ENCODE measurements around the gene COL21A1. TPM values are rescaled to one million over a fixed set of nuclear protein-coding genes. Genes with fewer than 3 reads are reported as not detected.

COL21A1 gene
- total RNA-seq, 2 donors from 2014 or later = not detected

GRCh38 chr6:56235245-56235644 is 12.1 kb downstream of the COL21A1 start:
- H3K27me3 Mint-ChIP-seq = no peaks in the 10 kb centered on the region

GRCh38 chr6:56232436-56232835 is 14.9 kb downstream of the COL21A1 start:
- Mint-ChIP-seq H3K9me3 (peaks cover 3% of the 10 kb centered on the region), H3K36me3 (ENCODE audit: low read depth) (no peaks in the 10 kb centered on the region), H3K27me3 (no peaks in the 10 kb centered on the region), H3K4me1 (no peaks in the 10 kb centered on the region), H3K4me3 (no peak overlapping the region), H3K27ac (no peak overlapping the region)
- ATAC-seq (replicated peaks) = no peak

More at GRCh38 chr6:56235245-56235644, 12.1 kb downstream of the COL21A1 start:
- H3K4me3 Mint-ChIP-seq = no peak overlapping the region
- H3K4me1 Mint-ChIP-seq = no peaks in the 10 kb centered on the region
- H3K9me3 Mint-ChIP-seq = no peaks in the 10 kb centered on the region
- no peak for ATAC-seq (replicated peaks)
- H3K27ac Mint-ChIP-seq = no peak overlapping the region
- H3K36me3 Mint-ChIP-seq (ENCODE audit: low read depth) = no peaks in the 10 kb centered on the region

GRCh38 chr6:56231827-56232226 is 15.6 kb downstream of the COL21A1 start:
- Mint-ChIP-seq H3K4me3 (no peak overlapping the region), H3K27ac (no peak overlapping the region), H3K36me3 (ENCODE audit: low read depth) (no peaks in the 10 kb centered on the region), H3K9me3 (peaks cover 3% of the 10 kb centered on the region), H3K27me3 (no peaks in the 10 kb centered on the region), H3K4me1 (no peaks in the 10 kb centered on the region)
- no peak for ATAC-seq (replicated peaks)

- Mint-ChIP-seq H3K27me3 (no peaks in the 10 kb centered on the region), H3K36me3 (ENCODE audit: low read depth) (no peaks in the 10 kb centered on the region), H3K9me3 (peaks cover 3% of the 10 kb centered on the region), H3K27ac (no peak overlapping the region), H3K4me1 (no peaks in the 10 kb centered on the region), H3K4me3 (no peak overlapping the region)
- no peak for ATAC-seq (replicated peaks)
Measured at GRCh38 chr6:56230976-56231566, 16.3 kb downstream of the COL21A1 start.

GRCh38 chr6:56227071-56227879 is 20.1 kb downstream of the COL21A1 start:
- no peak for ATAC-seq (replicated peaks)
- no peaks in the 10 kb centered on the region for H3K27me3 Mint-ChIP-seq
- peaks cover 3% of the 10 kb centered on the region for H3K9me3 Mint-ChIP-seq
- H3K4me1 Mint-ChIP-seq = no peaks in the 10 kb centered on the region
- H3K27ac Mint-ChIP-seq = no peak overlapping the region
- H3K36me3 Mint-ChIP-seq (ENCODE audit: low read depth) = no peaks in the 10 kb centered on the region
- H3K4me3 Mint-ChIP-seq = no peak overlapping the region

- Mint-ChIP-seq H3K36me3 (ENCODE audit: low read depth) (no peaks in the 10 kb centered on the region), H3K27me3 (no peaks in the 10 kb centered on the region), H3K27ac (no peak overlapping the region), H3K4me3 (no peak overlapping the region), H3K4me1 (no peaks in the 10 kb centered on the region), H3K9me3 (peaks cover 7% of the 10 kb centered on the region)
- ATAC-seq (replicated peaks) = no peak
Measured at GRCh38 chr6:56223995-56224394, 23.4 kb downstream of the COL21A1 start.

- no peak overlapping the region for H3K27ac Mint-ChIP-seq
- H3K27me3 Mint-ChIP-seq = no peaks in the 10 kb centered on the region
- no peaks in the 10 kb centered on the region for H3K36me3 Mint-ChIP-seq (ENCODE audit: low read depth)
- H3K9me3 Mint-ChIP-seq = peaks cover 3% of the 10 kb centered on the region
- H3K4me1 Mint-ChIP-seq = no peaks in the 10 kb centered on the region
- no peak overlapping the region for H3K4me3 Mint-ChIP-seq
- no peak for ATAC-seq (replicated peaks)
Measured at GRCh38 chr6:56222499-56222898, 24.9 kb downstream of the COL21A1 start.

GRCh38 chr6:56220078-56220477 is 27.3 kb downstream of the COL21A1 start:
- Mint-ChIP-seq H3K4me1 (no peaks in the 10 kb centered on the region), H3K27ac (no peak overlapping the region), H3K27me3 (no peaks in the 10 kb centered on the region), H3K4me3 (no peak overlapping the region), H3K9me3 (peaks cover 3% of the 10 kb centered on the region), H3K36me3 (ENCODE audit: low read depth) (no peaks in the 10 kb centered on the region)
- ATAC-seq (replicated peaks) = no peak

- H3K4me3 Mint-ChIP-seq = no peak overlapping the region
- H3K4me1 Mint-ChIP-seq = no peaks in the 10 kb centered on the region
- no peak for ATAC-seq (replicated peaks)
- no peak overlapping the region for H3K27ac Mint-ChIP-seq
- no peaks in the 10 kb centered on the region for H3K9me3 Mint-ChIP-seq
- no peaks in the 10 kb centered on the region for H3K36me3 Mint-ChIP-seq (ENCODE audit: low read depth)
- no peaks in the 10 kb centered on the region for H3K27me3 Mint-ChIP-seq
Measured at GRCh38 chr6:56214703-56215101, 32.7 kb downstream of the COL21A1 start.

GRCh38 chr6:56214041-56214702 is 33.2 kb downstream of the COL21A1 start:
- Mint-ChIP-seq H3K27ac (no peak overlapping the region), H3K27me3 (no peaks in the 10 kb centered on the region), H3K36me3 (ENCODE audit: low read depth) (no peaks in the 10 kb centered on the region), H3K9me3 (no peaks in the 10 kb centered on the region), H3K4me3 (no peak overlapping the region), H3K4me1 (no peaks in the 10 kb centered on the region)
- no peak for ATAC-seq (replicated peaks)

- no peaks in the 10 kb centered on the region for H3K36me3 Mint-ChIP-seq (ENCODE audit: low read depth)
- H3K27ac Mint-ChIP-seq = no peak overlapping the region
- no peaks in the 10 kb centered on the region for H3K27me3 Mint-ChIP-seq
- ATAC-seq (replicated peaks) = no peak
- no peaks in the 10 kb centered on the region for H3K4me1 Mint-ChIP-seq
- no peak overlapping the region for H3K4me3 Mint-ChIP-seq
- peaks cover 3% of the 10 kb centered on the region for H3K9me3 Mint-ChIP-seq
Measured at GRCh38 chr6:56211724-56212123, 35.7 kb downstream of the COL21A1 start.

- H3K4me3 Mint-ChIP-seq = no peak overlapping the region
- H3K36me3 Mint-ChIP-seq (ENCODE audit: low read depth) = no peaks in the 10 kb centered on the region
- H3K27ac Mint-ChIP-seq = no peak overlapping the region
- no peaks in the 10 kb centered on the region for H3K4me1 Mint-ChIP-seq
- no peak for ATAC-seq (replicated peaks)
- H3K27me3 Mint-ChIP-seq = no peaks in the 10 kb centered on the region
- peaks cover 15% of the 10 kb centered on the region for H3K9me3 Mint-ChIP-seq
Measured at GRCh38 chr6:56204134-56204533, 43.2 kb downstream of the COL21A1 start.

GRCh38 chr6:56199956-56200355 is 47.4 kb downstream of the COL21A1 start:
- Mint-ChIP-seq H3K4me1 (no peaks in the 10 kb centered on the region), H3K36me3 (ENCODE audit: low read depth) (no peaks in the 10 kb centered on the region), H3K27me3 (no peaks in the 10 kb centered on the region), H3K4me3 (no peak overlapping the region), H3K27ac (no peak overlapping the region), H3K9me3 (peaks cover 19% of the 10 kb centered on the region)
- no peak for ATAC-seq (replicated peaks)

- no peak for ATAC-seq (replicated peaks)
- H3K27ac Mint-ChIP-seq = no peak overlapping the region
- peaks cover 21% of the 10 kb centered on the region for H3K9me3 Mint-ChIP-seq
- no peaks in the 10 kb centered on the region for H3K36me3 Mint-ChIP-seq (ENCODE audit: low read depth)
- H3K27me3 Mint-ChIP-seq = no peaks in the 10 kb centered on the region
- no peaks in the 10 kb centered on the region for H3K4me1 Mint-ChIP-seq
- H3K4me3 Mint-ChIP-seq = no peak overlapping the region
Measured at GRCh38 chr6:56193846-56194245, 53.5 kb downstream of the COL21A1 start.

GRCh38 chr6:56188429-56188828 is 59.0 kb downstream of the COL21A1 start:
- Mint-ChIP-seq H3K27me3 (no peaks in the 10 kb centered on the region), H3K27ac (no peak overlapping the region), H3K4me3 (no peak overlapping the region), H3K9me3 (peaks cover 12% of the 10 kb centered on the region), H3K4me1 (no peaks in the 10 kb centered on the region), H3K36me3 (ENCODE audit: low read depth) (no peaks in the 10 kb centered on the region)
- no peak for ATAC-seq (replicated peaks)

Data from activated T-helper 17 cell treated with anti-CD3 and anti-CD28 coated beads, Interleukin-2, amount 50 U/mL, for 72 hours (primary cell).